GM15510 (cell line): ENCODE data around the gene GALNT2.

Experiments used
- POLR2A ChIP-seq: IDR thresholded peaks from 3 replicates; pipeline ENCODE4 v1.6.1; 2011; ENCODE audit warnings: borderline replicate concordance; ENCODE audit not compliant: insufficient read length; ENCODE audit errors: extremely low read depth

The GALNT2 gene

GRCh38 chr1:230043081-230043480 lies 24.0 kb upstream of the GALNT2 start:
- TF ChIP-seq POLR2A = no peak

- no peak for TF ChIP-seq POLR2A
Observed at GRCh38 chr1:230044729-230045128, 22.3 kb upstream of the GALNT2 start.

- no peak for TF ChIP-seq POLR2A
Observed at GRCh38 chr1:230047114-230047865, 19.7 kb upstream of the GALNT2 start.

GRCh38 chr1:230048322-230048721 lies 18.7 kb upstream of the GALNT2 start:
- no peak for TF ChIP-seq POLR2A

GRCh38 chr1:230048922-230049321 lies 18.1 kb upstream of the GALNT2 start:
- TF ChIP-seq POLR2A = no peak

- TF ChIP-seq POLR2A = no peak
Observed at GRCh38 chr1:230049731-230050130, 17.3 kb upstream of the GALNT2 start.

- no peak for TF ChIP-seq POLR2A
Observed at GRCh38 chr1:230050973-230051735, 15.9 kb upstream of the GALNT2 start.

GRCh38 chr1:230052018-230052417 lies 15.0 kb upstream of the GALNT2 start:
- TF ChIP-seq POLR2A = no peak

- TF ChIP-seq POLR2A = no peak
Observed at GRCh38 chr1:230052665-230053064, 14.4 kb upstream of the GALNT2 start.

- TF ChIP-seq POLR2A = no peak
Observed at GRCh38 chr1:230054092-230054749, 12.8 kb upstream of the GALNT2 start.

GRCh38 chr1:230056098-230056497 lies 10.9 kb upstream of the GALNT2 start:
- no peak for TF ChIP-seq POLR2A

GRCh38 chr1:230057100-230057499 lies 9.9 kb upstream of the GALNT2 start:
- TF ChIP-seq POLR2A = no peak

- no peak for TF ChIP-seq POLR2A
Observed at GRCh38 chr1:230057681-230058565, 9.1 kb upstream of the GALNT2 start.

GRCh38 chr1:230058626-230059025 lies 8.4 kb upstream of the GALNT2 start:
- no peak for TF ChIP-seq POLR2A

- no peak for TF ChIP-seq POLR2A
Observed at GRCh38 chr1:230061801-230062200, 5.2 kb upstream of the GALNT2 start.

- no peak for TF ChIP-seq POLR2A
Observed at GRCh38 chr1:230062521-230062920, 4.5 kb upstream of the GALNT2 start.

GRCh38 chr1:230064283-230064682 lies 2.8 kb upstream of the GALNT2 start:
- TF ChIP-seq POLR2A = no peak
